ENCODE measurements around the gene ARHGEF11.
"Not testable (repeated sequence)": the region's sequence is repeated elsewhere in the genome, so short reads cannot be mapped to it uniquely, and the experiment has no call there.

The ARHGEF11 gene

DNA sequence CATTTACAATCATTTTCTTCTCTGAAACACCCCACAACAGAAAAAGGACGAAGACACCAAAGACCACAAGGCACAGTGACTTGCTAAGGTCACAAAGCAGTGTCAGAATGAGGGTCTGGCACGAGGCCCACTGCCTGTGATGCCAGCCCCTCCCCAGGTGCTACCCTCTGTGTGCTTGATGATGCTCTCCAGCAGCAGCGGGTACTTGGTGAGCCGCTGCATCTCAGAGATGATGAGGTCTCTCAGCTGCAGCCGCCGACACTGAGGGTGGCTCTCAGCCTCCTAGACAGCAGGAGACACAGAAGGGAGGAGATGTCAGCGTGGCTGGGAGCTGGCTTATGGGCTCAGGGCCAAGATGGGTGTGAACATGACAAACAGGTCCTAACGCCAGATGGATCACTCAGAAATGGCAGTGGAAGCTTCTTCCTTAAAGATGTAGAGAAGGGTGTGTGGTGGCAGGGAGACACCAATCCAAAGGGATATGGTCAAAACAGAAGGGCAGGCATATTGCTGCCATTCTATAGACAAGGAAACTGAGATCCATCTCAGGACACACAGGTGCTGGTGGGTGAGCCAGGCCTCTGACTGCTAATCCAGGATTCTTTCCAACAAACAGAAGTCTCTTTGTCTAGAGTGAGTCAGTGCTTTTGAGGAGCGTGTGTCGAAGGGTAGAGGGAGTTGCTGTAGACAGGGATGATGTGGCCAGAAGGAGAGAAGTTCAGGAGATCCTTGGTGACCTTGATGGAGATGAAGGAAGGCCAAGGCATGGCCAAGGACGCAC is 99.5 kb downstream of the ARHGEF11 start:
- DNase-seq, result no peak

DNA sequence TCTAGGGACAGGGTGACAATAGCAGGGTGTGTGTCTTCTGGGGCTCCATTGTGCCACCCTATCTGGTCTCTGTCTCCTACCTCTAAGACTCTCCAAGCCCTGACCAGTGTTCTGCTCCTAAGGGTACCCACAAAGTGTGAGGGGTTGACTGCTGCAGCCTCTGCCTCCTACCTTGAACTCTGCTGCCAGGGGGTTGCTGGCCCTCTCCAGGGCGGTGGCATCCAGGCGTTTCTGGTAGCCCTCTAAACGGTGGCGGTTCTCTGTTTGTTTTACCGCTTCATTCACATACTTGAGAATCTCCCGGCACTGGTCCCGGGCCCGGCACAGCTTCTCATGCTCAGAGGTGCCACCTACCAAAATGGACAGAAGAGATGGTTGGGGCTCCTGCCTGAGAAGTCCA is 100.7 kb downstream of the ARHGEF11 start:
- no peak for DNase-seq

DNA sequence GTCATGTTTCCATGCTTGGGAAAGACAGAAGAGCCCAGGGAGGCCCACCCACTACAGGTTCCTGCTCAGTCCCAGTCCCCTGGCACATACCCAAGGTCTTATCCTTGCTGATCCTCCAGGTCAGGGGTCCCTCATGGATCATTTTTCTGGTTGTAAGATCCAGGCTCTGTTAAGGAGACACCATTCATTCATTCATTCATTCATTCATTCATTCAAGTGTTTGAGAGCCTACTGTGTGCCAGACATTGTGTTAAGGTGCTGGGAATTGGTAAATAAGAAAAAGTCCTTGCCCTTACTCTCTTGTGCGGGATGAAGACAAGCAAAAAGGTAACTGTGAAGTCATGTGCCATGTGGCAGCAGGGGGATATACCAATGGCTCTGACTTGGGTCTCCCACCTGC is 101.3 kb downstream of the ARHGEF11 start:
- no peak for DNase-seq

DNA sequence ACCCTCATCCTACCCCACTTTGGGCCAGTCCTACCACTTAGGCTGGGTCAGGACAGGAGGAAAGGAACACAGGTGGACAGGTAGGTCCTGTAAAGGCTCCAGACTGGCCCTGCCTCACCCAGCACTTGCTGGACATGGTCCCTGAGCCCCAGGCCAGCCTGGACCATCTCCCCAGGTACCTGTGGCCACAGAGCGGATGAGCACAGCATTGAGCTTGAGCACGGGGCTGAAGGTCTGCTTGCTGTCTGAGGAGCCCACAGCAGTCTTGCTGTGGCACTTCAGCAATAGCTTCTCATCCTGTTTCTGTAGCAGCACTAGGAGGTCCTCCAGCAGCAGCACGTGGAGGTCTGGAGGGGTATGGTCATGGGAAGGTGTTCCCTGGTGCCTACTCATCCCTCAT is 101.8 kb downstream of the ARHGEF11 start:
- DNase-seq, result no peak

GRCh38 chr1:156942576-156942975 is 103.0 kb downstream of the ARHGEF11 start:
- DNase-seq, result no peak

GRCh38 chr1:156942176-156942575 is 103.4 kb downstream of the ARHGEF11 start:
- no peak for DNase-seq

DNA sequence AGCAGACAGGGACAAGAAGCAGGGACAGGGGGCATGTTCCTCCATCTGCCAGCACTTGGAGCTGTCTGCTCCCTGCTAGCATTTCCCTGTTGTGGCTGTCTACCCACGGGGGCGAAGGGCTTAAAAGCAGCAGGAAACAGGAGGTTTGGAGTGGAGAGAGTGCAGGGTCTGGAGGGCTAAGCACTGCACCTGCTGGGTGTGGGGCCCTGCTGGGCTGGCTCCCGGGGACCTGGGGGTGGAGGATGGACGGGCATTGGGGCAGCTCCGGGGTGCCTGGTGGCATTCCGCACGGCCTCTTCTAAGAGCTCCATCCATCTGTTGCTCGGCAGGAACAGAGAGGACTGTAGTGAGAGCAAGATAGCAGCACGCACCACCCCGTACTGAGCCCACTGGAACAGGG is 103.9 kb downstream of the ARHGEF11 start:
- DNase-seq, result no peak

- DNase-seq, result no peak
These were observed 105.7 kb downstream of the ARHGEF11 start for GRCh38 chr1:156939786-156940334.

GRCh38 chr1:156938813-156939212 is 106.7 kb downstream of the ARHGEF11 start:
- no peak for DNase-seq

GRCh38 chr1:156937883-156938282 is 107.7 kb downstream of the ARHGEF11 start:
- DNase-seq, result no peak

GRCh38 chr1:156936721-156937220 is 108.8 kb downstream of the ARHGEF11 start:
- DNase-seq, result no peak

DNA sequence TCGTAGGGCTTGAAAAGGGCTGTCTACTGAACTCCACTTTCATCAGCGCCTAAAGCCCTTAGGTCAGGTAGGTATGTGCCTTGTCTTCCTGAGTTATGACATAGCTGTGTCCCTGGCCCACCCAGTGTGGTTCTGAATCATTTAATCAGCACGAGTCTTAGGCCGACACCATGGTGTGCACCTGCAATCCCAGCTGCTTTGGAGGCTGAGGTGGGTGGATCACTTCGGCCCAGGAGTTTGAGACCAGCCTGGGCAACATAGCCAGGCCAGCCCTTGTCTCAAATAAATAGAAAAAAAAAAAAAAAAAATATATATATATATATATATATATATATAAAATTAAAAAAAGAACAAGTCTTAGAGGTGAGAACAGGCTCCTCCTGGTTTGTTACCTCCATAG is 109.4 kb downstream of the ARHGEF11 start:
- DNase-seq, result no peak

- DNase-seq, result no peak
These were observed 109.9 kb downstream of the ARHGEF11 start for GRCh38 chr1:156935505-156936128.

DNA sequence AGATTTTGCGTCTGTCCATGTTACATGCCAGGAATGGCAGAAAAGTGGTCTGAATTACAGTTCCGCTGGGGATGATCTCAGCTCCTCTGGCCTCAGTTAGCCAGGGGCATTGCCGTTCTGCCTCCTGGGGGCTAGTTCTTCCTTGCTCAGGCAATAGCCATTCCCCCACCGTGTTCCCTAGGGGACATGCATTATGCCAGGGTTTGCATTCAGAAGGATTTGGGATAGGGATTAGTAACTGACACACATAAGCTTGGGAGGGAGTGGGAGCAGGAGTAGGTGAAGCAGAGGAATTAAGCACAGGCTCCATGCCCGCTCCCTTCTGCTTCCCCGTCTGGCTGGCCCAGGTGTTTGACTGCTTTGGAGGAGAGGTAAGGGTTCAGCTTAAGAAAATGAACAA is 112.4 kb downstream of the ARHGEF11 start:
- no peak for DNase-seq

DNA sequence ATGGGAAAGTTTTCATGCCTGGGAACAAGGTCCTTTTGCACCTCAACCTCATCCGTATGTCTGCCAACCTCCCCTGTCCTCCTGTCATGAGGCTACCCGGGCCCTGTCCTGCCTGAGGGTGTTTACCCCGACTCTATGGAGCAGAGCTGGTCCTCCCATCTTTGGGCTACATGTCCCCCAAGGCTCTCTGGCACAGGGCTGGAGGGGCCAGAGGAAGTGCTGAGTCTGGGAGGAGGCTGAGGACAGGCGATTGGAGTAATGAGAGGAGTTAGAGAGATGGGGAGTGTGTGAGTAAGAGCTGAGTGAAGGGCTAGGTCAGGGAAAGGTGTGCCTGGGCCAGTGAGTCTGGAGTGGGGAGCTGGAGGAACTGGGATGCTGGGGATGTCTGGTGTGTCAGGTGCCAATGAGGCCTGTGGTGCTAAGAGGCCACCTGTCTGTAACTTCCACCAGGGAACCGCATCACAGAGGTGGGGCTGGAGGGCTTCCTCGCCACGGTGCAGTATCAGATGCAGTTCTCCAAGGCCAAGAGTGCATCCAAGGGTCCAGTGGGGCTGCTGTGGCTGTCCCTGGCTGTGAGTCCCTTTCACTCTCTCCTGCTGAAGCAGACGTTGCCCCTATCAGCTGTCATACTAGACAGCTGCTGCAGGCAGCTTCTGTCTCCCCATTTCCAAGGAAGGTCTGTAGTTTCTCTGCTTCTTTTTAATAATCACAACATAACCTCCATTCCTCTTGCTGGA is 113.4 kb downstream of the ARHGEF11 start:
- DNase-seq, result no peak

GRCh38 chr1:156931211-156931952 is 114.2 kb downstream of the ARHGEF11 start:
- no peak for DNase-seq

DNA sequence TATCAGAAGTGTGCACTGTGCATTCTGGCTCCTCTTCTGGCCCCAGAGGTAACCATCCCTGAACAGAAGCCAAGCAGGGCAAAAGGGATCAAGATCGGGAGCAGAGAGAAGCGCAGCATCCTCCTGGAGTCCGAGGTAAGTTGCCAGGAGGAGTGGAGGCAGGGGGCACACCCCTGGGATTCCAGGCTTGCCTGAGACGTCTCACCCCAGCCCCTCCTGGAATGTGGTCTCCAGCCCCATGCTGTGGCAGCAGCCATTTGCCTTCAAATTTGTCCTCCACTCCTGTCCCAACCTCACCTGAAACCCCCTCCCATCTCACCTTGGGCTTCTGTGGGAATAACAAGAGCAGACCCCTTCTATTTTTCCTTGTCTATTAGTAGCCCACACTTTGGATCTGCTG is 115.1 kb downstream of the ARHGEF11 start:
- no peak for DNase-seq

- DNase-seq, result no peak
These were observed 115.8 kb downstream of the ARHGEF11 start for GRCh38 chr1:156929596-156930238.

- DNase-seq, result no peak
These were observed 117.4 kb downstream of the ARHGEF11 start for GRCh38 chr1:156928043-156928602.

GRCh38 chr1:156927215-156928042 is 118.1 kb downstream of the ARHGEF11 start:
- peak; percentile 86 for DNase-seq

GRCh38 chr1:156926695-156927094 is 118.8 kb downstream of the ARHGEF11 start:
- not testable (repeated sequence) for DNase-seq

Data from DMS79 (cell line).